B cell (primary cell): Measurements from ENCODE around the gene KRT35. TPM values are rescaled to one million over a fixed set of nuclear protein-coding genes. Genes with fewer than 3 reads are reported as not detected.

Experiments used
- ATAC-seq: fragments of 200-7000 bp; cut with Tn5 transposase; one replicate; pipeline ENCODE4 v1.10.0; 2021; ENCODE audit warnings: low read depth, mild to moderate bottlenecking, moderate number of reproducible peaks, moderate library complexity
- CTCF ChIA-PET: fragments of 350-600 bp; sonication (Branson Sonifier 250); formaldehyde crosslinking; loops from one replicate; lab custom pipeline; 2021; ENCODE audit warnings: antibody characterized with exemption, inconsistent platforms; lab: Charles Lee
- POLR2A ChIA-PET: fragments of 350-600 bp; sonication (Branson Sonifier 250); formaldehyde crosslinking; loops from one replicate; lab custom pipeline; 2021; ENCODE audit warnings: antibody characterized with exemption; lab: Charles Lee
- DNase-seq: peaks from one replicate; pipeline ENCODE4 v3.0.0; 2013
- H2AFZ ChIP-seq: 2 replicates; pipeline ENCODE4 v1.6.1; 2012; ENCODE audit warnings: mild to moderate bottlenecking, low read depth, low read length; ENCODE audit not compliant: insufficient read depth, poor library complexity, severe bottlenecking
- H3K27ac ChIP-seq, 2 donors: 1 replicate in 1 of 2; 2 replicates in 1 of 2; pipeline ENCODE4 v1.5.1; 2012 to 2013; ENCODE audit warnings: low read length in 2 of 2, mild to moderate bottlenecking in 2 of 2, moderate library complexity in 1 of 2
- H3K27me3 ChIP-seq, 4 experiments: fragments of 200-600 bp in 1 of 4; sonication (generic) in 1 of 4; replicated peaks in 1 of 4; 1 replicate in 2 of 4; 2 replicates in 2 of 4; pipeline versions ENCODE4 v1.6.1 to v1.7.0; 2013 to 2016; ENCODE audit warnings: low read length in 3 of 4, mild to moderate bottlenecking in 2 of 4, mixed read lengths in 1 of 4, moderate library complexity in 1 of 4; ENCODE audit not compliant: insufficient read depth in 4 of 4, control insufficient read depth in 3 of 4; ENCODE audit errors: control extremely low read depth in 1 of 4
- H3K36me3 ChIP-seq, 2 experiments: replicated peaks in 1 of 2; 1 replicate in 1 of 2; 2 replicates in 1 of 2; pipeline versions ENCODE4 v1.6.1 to v1.7.1; 2013; ENCODE audit warnings: low read length in 1 of 2; ENCODE audit not compliant: insufficient read depth in 2 of 2, control insufficient read depth in 1 of 2; ENCODE audit errors: control extremely low read depth in 1 of 2, extremely low read depth in 1 of 2
- H3K4me1 ChIP-seq, 2 donors: fragments of 200-600 bp in 1 of 2; sonication (generic) in 1 of 2; 1 replicate in 1 of 2; 2 replicates in 1 of 2; pipeline versions ENCODE4 v1.5.1 to v1.6.1; 2013 to 2017; ENCODE audit warnings: low read length in 2 of 2; ENCODE audit not compliant: control insufficient read depth in 2 of 2, insufficient read depth in 2 of 2
- H3K4me2 ChIP-seq: replicated peaks from 2 replicates; pipeline ENCODE3; 2012; ENCODE audit warnings: mild to moderate bottlenecking, low read depth, low read length; ENCODE audit not compliant: poor library complexity, severe bottlenecking
- H3K4me3 ChIP-seq, 5 experiments: fragments of 200-600 bp in 1 of 5; sonication (generic) in 1 of 5; 1 replicate in 3 of 5; 2 replicates in 2 of 5; pipeline versions ENCODE4 v1.5.1 to v1.7.0; 2011 to 2016; ENCODE audit warnings: low read length in 4 of 5, mild to moderate bottlenecking in 4 of 5, low read depth in 2 of 5, control low read depth in 1 of 5, moderate library complexity in 1 of 5; ENCODE audit not compliant: insufficient read depth in 1 of 5; ENCODE audit errors: control extremely low read depth in 1 of 5, extremely low read depth in 1 of 5
- H3K79me2 ChIP-seq: fragments of 200-600 bp; sonication (generic); one replicate; pipeline ENCODE4 v1.6.0; 2016; ENCODE audit warnings: low read length; ENCODE audit not compliant: control insufficient read depth, insufficient read depth
- H3K9ac ChIP-seq: fragments of 200-600 bp; sonication (generic); 2 replicates; pipeline ENCODE4 v1.6.1; 2017; ENCODE audit warnings: mild to moderate bottlenecking, low read length, moderate library complexity
- H3K9me3 ChIP-seq, 3 donors: one replicate each; pipeline versions ENCODE4 v1.6.1 to v1.7.1; 2013; ENCODE audit warnings: low read length in 2 of 3; ENCODE audit not compliant: control insufficient read depth in 2 of 3, insufficient read depth in 1 of 3; ENCODE audit errors: control extremely low read depth in 1 of 3
- H4K20me1 ChIP-seq: 2 replicates; pipeline ENCODE4 v1.6.0; 2012; ENCODE audit warnings: mild to moderate bottlenecking, low read length; ENCODE audit not compliant: insufficient read depth, control insufficient read depth, poor library complexity, severe bottlenecking
- H3K27ac Mint-ChIP-seq: one replicate; pipeline ENCODE4 v1.8.0; 2021; ENCODE audit warnings: mixed read lengths
- H3K27me3 Mint-ChIP-seq: one replicate; pipeline ENCODE4 v1.8.0; 2021; ENCODE audit warnings: mixed read lengths
- H3K4me1 Mint-ChIP-seq: one replicate; pipeline ENCODE4 v1.8.0; 2021; ENCODE audit warnings: mixed read lengths
- H3K4me3 Mint-ChIP-seq: one replicate; pipeline ENCODE4 v1.8.0; 2021; ENCODE audit warnings: mixed read lengths
- H3K9me3 Mint-ChIP-seq: one replicate; pipeline ENCODE4 v1.8.0; 2022; ENCODE audit warnings: mixed read lengths; ENCODE audit not compliant: insufficient read depth
- EZH2 ChIP-seq: IDR thresholded peaks from 2 replicates; pipeline ENCODE4 v1.6.1; 2012; ENCODE audit warnings: borderline replicate concordance, low read depth, mild to moderate bottlenecking, moderate library complexity, low read length; ENCODE audit not compliant: insufficient read depth, poor library complexity, severe bottlenecking
- WGBS: methylation state at CpG from one replicate; pipeline ENCODE4 v1.1.5; 2013; ENCODE audit warnings: missing lambda C conversion rate; ENCODE audit not compliant: insufficient coverage; 5-methylcytosine and 5-hydroxymethylcytosine counted together
- intact Hi-C: fragments of 100-400 bp; cut with micrococcal nuclease; formaldehyde crosslinking; loops from one replicate; pipeline ENCODE4 v1.10.0; 2022
- polyA plus RNA-seq: library from polyadenylated mRNA; depleted of rRNA; stranded (reverse); fragments of >200 nt; gene quantifications from 2 replicates; pipeline ENCODE4 v1.2.3, GENCODE V29; 2012
- total RNA-seq, 2 donors: library from RNA; stranded (reverse); fragments of 120-200 nt in 1 of 2; gene quantifications; 1 replicate in 1 of 2; 2 replicates in 1 of 2; pipeline versions ENCODE4 v1.2.3 to v1.2.4, GENCODE V29; 2013 to 2022
- TF ChIP-seq, protein P1 (sequence below): fragments of 200-600 bp; IDR thresholded peaks from one replicate; pipeline ENCODE4 v1.8.0; 2022; ENCODE audit warnings: antibody characterized with exemption, mild to moderate bottlenecking

The KRT35 gene
- total and polyA plus RNA-seq, 2 donors (not counting 1 experiment from before 2014, with no cell fraction given): not detected

DNA sequence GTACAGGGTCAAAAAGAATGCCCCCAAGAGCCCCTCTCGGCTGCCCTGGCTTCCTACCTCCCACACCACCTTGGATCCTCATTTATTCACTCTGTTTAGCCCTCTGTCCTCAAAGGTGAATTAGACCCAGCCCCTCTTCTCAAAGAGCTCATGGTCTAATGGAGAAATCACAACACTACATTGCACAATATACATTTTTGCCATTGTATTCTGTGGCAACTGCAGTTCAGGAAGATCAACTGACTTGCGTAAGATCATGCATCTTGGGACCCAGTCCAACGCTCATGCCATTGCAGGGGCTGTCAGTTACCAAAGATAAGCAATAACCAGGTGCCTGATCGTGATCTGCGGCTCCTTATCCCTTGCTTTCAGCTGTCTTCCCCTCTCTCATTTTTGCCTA, 41.6 kb downstream of the KRT35 start:
- H3K27me3 ChIP-seq: no peaks in the 10 kb centered on the region
- H3K4me1 Mint-ChIP-seq: no peaks in the 10 kb centered on the region
- peaks cover 36% of the 10 kb centered on the region for H3K27me3 Mint-ChIP-seq
- no peak overlapping the region for H3K27ac ChIP-seq
- DNase-seq: no peak
- no peak overlapping the region for H3K9ac ChIP-seq
- no peaks in the 10 kb centered on the region for H3K9me3 Mint-ChIP-seq
- 91% methylated on average over 4 of the region's 5 CpGs for WGBS
- H3K9me3 ChIP-seq: peaks cover 0 to 4% (median 0%) of the 10 kb centered on the region in 3 donors
- intact Hi-C loops: no loop called here
- H3K4me1 ChIP-seq: no peaks in the 10 kb centered on the region
- TF ChIP-seq, protein P1, sequence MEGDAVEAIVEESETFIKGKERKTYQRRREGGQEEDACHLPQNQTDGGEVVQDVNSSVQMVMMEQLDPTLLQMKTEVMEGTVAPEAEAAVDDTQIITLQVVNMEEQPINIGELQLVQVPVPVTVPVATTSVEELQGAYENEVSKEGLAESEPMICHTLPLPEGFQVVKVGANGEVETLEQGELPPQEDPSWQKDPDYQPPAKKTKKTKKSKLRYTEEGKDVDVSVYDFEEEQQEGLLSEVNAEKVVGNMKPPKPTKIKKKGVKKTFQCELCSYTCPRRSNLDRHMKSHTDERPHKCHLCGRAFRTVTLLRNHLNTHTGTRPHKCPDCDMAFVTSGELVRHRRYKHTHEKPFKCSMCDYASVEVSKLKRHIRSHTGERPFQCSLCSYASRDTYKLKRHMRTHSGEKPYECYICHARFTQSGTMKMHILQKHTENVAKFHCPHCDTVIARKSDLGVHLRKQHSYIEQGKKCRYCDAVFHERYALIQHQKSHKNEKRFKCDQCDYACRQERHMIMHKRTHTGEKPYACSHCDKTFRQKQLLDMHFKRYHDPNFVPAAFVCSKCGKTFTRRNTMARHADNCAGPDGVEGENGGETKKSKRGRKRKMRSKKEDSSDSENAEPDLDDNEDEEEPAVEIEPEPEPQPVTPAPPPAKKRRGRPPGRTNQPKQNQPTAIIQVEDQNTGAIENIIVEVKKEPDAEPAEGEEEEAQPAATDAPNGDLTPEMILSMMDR: no peak
- TF ChIP-seq EZH2: no peak
- CTCF ChIA-PET: no interaction called here
- no peak overlapping the region for H3K4me3 Mint-ChIP-seq
- no peaks in the 10 kb centered on the region for H3K36me3 ChIP-seq
- H3K27ac Mint-ChIP-seq: no peak overlapping the region
- no peak overlapping the region for H2AFZ ChIP-seq
- H3K79me2 ChIP-seq: no peaks in the 10 kb centered on the region
- H4K20me1 ChIP-seq: no peaks in the 10 kb centered on the region
- H3K4me2 ChIP-seq: no peak overlapping the region
- H3K4me3 ChIP-seq: no peak overlapping the region
- POLR2A ChIA-PET: no interaction called here
- no peak for ATAC-seq

DNA sequence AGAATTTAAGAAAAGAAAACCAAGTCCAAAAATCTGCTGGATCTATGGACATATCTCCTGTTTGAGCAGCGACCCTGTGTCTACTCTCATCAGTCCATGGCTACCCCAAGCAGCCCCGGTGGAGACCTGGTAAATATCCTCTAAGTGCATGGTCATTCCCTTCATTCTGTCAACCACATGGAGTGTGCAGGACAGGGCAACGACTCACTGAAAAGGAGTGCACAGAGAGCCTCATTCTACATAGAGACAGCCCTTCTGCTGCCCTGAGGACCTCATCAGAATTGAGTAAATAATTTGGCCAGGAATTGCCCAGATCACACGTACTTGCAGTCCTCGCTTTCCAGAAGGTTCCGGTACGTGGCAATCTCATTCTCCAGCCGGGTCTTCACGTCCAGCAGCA, 43.2 kb downstream of the KRT35 start:
- no peak overlapping the region for H3K4me3 Mint-ChIP-seq
- intact Hi-C loops: no loop called here
- no peak for ATAC-seq
- Histone ChIP-seq H3K9ac (no peak overlapping the region), H3K4me3 (no peak overlapping the region), H3K4me2 (no peak overlapping the region), H3K27me3 (no peaks in the 10 kb centered on the region), H4K20me1 (no peaks in the 10 kb centered on the region), H3K36me3 (no peaks in the 10 kb centered on the region), H3K9me3 (peaks cover 0 to 4% (median 0%) of the 10 kb centered on the region in 3 donors), H2AFZ (no peak overlapping the region), H3K27ac (no peak overlapping the region), H3K79me2 (no peaks in the 10 kb centered on the region), H3K4me1 (no peaks in the 10 kb centered on the region)
- POLR2A ChIA-PET: no interaction called here
- CTCF ChIA-PET: no interaction called here
- H3K27ac Mint-ChIP-seq: no peak overlapping the region
- TF ChIP-seq EZH2: no peak
- TF ChIP-seq, protein P1: no peak
- peaks cover 34% of the 10 kb centered on the region for H3K27me3 Mint-ChIP-seq
- H3K9me3 Mint-ChIP-seq: no peaks in the 10 kb centered on the region
- no peaks in the 10 kb centered on the region for H3K4me1 Mint-ChIP-seq
- DNase-seq: no peak
- 83% methylated on average over 9 of the region's 9 CpGs for WGBS
